Choroid plexus epithelial cell (primary cell): ENCODE results near the gene PCDHA12.

Source experiments
- DNase-seq: peaks from one replicate; pipeline ENCODE4 v3.0.0-alpha.2; 2010; ENCODE audit warnings: low read depth
- H3K4me3 ChIP-seq: 2 replicates; pipeline ENCODE4 v1.5.1; 2011; ENCODE audit warnings: low read depth, mild to moderate bottlenecking, control low read depth, low read length, moderate library complexity
- CTCF ChIP-seq: conservative IDR thresholded peaks from 2 replicates; pipeline ENCODE4 v1.5.1; 2011; ENCODE audit warnings: low read depth, mild to moderate bottlenecking, control low read depth, inconsistent platforms, low read length, moderate library complexity

Gene PCDHA12

GRCh38 chr5:140925806-140926442 is 50.8 kb downstream of the PCDHA12 start, which contains the start of gene PCDHAC1:
Gene PCDHAC1 (plus strand): TSS chr5:140926299. CDS start chr5:140926893, 594 bp downstream.
- TF ChIP-seq CTCF, result no peak
- H3K4me3 ChIP-seq, result peak within 1 kb of the TSS; percentile 32
- no peak for DNase-seq

- peak; percentile 33 for TF ChIP-seq CTCF
- peak overlapping the region; percentile 32 for H3K4me3 ChIP-seq
- peak; percentile 29 for DNase-seq
Measured at GRCh38 chr5:140926443-140927227, 51.5 kb downstream of the PCDHA12 start.

- H3K4me3 ChIP-seq, result peak overlapping the region; percentile 32
- no peak for DNase-seq
- no peak for TF ChIP-seq CTCF
Measured at GRCh38 chr5:140927228-140927573, 52.1 kb downstream of the PCDHA12 start.
